HCEC 1CT (cell line): Measurements from ENCODE around the gene LRRC27.

ENCODE experiments used
- DNase-seq: peaks from one replicate; pipeline ENCODE4 v3.0.0-alpha.2; 2017

Gene LRRC27

DNA sequence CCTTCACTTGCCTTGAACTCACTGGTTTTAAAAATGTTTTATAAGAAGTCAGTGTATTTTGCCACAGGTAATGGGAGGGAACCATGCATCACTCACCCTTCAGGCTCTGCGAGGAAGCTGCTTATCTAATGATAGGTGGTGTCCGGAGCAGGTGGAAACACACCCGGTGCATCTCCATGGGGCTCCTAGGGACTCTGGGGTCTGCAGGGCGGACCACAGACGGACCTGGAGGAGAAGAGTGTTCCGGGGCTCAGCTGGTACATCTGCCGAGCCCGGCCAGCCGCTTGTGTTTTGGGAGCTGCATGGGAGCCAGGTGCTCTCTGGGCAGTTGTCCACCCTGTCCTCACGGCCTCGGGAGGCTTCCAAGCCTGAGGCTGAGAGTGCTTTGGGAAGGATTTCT lies 7.3 kb downstream of the LRRC27 start:
- DNase-seq: no peak

DNA sequence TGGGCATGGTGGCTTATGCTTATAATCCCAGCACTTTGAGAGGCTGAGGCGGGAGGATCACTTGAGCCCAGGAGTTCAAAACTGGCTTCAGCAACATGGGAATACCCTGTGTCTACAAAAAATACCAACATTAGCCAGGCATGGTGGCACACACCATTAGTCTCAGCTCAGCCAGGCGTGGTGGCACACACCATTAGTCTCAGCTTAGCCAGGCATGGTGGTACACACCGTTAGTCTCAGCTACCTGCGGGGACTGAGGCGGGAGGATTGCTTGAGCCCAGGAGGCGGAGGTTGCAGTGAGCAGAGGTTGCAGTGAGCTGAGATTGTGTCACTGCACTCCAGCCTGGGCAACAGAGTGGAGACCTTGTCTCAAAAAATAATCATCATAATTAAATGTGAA lies 9.0 kb downstream of the LRRC27 start:
- no peak for DNase-seq

DNA sequence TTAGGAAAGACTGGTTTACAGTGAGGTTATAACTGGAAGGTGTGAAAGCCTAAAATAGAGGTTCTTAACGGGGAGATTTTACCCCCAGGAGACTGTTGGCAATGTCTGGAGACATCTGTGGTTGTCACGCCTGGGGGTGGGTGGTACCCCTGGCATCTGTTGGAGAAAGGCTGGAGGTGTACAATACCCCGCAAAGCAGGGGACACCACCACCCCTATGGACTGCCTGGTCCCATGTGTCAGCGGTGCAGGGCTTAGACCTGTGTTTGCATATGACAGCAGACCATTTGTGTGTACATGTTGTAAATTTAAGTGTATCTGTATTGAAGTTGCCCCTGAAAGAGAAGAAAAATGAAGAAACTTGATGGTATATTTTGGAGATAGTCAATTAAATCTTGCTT lies 9.8 kb downstream of the LRRC27 start:
- DNase-seq: no peak

DNA sequence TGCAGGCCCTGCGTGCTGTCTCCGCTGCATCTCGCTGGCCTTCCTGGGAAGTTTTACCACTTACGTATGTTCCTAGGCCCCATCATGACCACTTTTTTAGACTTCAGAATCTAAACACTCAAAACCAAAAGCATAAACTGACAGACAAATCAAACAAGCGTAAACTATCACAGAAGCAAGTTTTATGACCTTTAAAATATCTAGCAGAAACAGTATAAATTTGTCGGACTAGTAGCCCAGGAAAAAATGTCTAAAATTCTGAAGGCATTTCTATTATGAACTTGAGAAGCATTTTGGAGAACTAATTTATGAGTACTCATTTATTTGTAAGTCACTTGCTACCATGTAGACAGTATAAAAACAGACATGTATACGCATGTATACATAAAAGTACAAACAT lies 10.6 kb downstream of the LRRC27 start:
- DNase-seq: no peak

DNA sequence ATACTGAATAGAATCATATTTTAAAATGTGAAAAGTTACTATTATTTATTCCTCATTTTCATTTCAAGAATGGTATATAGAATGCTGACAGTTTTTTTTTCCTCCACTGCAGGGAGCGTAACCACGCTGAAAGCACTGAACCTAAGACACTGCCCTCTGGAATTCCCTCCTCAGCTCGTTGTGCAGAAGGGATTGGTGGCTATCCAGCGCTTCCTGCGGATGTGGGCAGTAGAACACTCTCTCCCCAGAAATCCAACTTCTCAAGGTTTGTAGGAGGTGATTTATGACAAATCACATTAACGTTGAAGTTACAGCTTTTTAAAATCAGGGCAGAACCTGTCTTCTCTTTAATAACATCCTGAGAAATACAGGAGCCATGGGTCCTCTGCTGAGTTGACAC lies 12.4 kb downstream of the LRRC27 start:
- DNase-seq: no peak

DNA sequence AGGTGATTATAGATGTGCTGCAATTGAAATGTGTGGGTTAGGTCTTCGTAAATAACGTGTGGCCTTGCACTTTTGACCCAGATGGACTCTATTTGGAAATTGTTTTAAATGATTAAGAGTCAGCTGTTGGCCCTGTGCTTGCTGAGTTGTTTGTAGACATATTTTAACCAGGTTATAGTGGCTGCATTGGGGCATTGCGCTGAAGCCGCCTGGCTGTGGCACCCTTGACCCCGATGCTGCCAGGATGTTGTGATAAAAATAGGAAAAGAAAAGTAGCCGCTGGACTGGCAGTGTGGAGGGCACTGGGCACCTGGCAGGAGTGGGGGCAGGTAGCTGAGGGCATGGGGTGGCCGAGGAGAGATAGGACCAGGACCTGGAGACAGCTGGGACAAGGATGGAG lies 13.4 kb downstream of the LRRC27 start:
- DNase-seq: no peak

DNA sequence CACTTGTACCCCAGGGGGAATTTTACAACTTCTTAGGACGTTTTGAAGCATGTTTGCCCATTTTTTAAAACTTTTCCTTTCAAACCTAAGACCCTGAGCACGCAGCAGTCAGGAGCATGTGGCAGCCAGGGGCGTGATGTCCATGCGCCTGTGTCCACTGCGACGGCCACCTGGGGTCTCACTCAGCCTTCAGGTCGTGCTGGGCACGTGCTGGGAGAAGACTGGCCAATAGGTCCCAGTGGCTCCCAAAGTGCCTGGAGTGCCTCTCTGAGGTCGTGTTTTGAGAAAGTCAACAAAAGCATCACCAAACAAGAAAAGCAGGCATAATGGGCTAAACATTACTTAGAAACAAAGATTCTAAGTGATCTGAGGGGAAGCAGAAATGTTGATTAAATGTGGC lies 14.8 kb downstream of the LRRC27 start:
- DNase-seq: no peak

DNA sequence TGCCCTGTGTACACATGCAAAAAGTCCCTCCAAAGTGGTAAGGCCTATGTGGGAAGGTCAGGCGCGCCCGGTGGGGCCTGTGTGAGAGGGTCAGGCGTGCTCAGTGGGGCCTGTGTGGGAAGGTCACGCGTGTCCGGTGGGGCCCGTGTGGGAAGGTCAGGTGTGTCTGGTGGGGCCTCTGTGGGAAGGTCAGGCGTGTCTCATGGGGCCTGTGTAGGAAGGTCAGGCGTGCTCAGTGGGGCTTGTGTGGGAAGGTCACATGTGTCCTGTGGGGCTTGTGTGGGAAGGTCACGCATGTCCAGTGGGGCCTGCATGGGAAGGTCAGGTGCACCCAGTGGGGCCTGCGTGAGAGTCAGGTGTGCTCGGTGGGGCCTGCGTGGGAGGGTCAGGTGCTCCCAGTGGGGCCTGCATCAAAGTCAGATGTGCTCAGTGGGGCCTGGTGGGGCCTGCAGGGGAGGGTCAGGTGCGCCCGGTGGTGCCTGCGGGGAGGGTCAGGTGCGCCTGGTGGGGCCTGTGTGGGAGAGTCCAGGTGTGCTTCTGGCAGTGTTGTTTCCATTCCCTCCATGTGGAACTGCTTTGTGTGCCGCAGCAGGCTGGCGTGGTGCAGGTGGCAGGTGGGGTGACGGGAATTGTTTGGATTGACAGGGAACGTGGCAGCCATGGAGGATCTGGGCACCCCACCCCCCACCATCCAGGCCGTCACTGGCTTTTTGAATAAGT lies 15.4 kb downstream of the LRRC27 start:
- no peak for DNase-seq

DNA sequence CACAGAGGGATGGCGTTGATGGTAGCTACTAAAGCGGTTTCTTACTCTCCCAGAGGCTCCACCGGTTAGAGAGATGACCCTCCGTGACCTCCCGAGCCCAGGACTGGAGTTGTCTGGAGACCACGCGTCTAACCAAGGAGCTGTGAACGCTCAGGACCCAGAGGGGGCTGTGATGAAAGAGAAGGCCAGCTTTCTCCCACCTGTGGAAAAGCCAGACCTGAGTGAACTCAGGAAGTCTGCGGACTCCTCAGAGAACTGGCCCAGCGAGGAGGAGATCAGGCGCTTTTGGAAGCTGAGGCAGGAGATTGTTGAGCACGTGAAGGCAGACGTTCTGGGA lies 15.9 kb downstream of the LRRC27 start:
- DNase-seq: no peak

DNA sequence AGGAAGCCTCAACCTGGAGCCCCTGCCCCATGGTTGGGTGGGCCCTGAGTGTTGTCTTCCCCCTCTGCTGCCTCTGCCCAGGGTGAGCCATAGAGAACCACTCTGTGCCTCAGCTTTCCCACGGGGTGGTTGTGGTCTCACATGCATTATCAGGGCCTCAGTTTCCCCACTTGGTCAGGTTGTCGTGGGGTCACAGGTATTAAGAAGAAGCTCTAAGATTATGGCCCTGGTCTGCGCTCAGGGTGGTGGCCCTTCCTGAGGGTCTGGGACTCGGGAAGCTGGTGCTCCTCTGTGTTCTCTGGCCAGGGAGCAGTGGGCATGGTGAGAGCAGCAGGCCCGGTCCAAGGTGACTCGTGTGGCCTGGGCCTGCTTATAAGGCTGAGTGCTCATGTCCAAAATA lies 17.8 kb downstream of the LRRC27 start:
- no peak for DNase-seq

DNA sequence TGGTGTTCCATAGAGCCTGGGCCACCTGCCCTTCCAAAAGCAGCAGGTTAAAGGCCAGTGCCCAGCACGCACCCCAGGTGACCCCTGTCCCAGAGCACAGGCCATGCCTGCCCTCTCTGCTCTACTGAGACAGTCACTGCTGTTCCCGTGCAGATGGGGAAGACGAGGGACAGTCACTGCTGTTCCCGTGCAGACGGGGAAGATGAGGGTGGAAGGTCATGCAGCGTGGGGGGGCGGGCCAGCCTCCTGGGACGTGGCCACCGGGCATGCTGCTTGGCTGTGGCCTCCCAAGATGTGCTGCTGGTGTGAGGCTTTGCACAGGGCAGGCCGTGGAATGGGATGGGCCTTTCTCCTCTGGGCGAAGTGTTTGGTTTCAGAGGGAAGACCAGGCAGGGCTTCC lies 18.4 kb downstream of the LRRC27 start:
- no peak for DNase-seq

DNA sequence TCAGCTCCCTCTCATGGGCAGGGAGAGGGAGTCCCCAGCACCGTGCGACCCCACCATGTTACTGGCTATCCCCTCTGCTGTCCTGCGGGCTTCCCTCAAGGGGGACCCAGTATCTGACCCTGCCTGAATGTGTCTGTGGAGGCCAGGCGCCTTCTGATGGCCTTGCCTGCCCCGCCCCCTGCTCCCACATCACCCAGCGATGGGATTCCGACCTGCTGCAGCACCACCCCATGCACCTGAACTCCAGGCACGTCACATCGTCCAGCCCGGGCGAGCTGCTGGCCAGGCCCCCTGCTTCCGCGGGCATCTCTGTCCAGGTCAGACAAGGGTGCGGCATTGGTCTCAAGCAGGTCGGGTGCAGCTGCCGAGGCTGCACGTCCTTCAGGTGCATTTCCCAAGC lies 19.0 kb downstream of the LRRC27 start:
- no peak for DNase-seq

DNA sequence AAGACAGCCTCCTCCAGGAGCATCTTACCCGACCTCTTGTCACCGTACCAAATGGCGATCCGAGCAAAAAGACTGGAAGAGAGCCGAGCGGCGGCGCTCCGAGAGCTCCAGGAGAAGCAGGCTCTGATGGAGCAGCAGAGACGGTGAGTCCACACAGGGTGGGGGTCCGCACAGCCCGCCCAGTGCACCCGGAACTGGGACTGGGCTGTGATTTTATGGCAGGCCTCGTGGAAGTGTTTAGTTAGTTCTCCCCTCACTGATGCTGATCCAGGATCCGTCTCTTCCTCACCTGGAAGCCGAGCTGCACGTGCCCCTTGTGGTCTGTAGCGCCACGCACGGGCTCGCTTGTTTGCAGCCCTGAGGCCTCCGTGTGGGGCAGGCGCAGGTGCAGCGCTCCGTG lies 19.6 kb downstream of the LRRC27 start:
- no peak for DNase-seq

DNA sequence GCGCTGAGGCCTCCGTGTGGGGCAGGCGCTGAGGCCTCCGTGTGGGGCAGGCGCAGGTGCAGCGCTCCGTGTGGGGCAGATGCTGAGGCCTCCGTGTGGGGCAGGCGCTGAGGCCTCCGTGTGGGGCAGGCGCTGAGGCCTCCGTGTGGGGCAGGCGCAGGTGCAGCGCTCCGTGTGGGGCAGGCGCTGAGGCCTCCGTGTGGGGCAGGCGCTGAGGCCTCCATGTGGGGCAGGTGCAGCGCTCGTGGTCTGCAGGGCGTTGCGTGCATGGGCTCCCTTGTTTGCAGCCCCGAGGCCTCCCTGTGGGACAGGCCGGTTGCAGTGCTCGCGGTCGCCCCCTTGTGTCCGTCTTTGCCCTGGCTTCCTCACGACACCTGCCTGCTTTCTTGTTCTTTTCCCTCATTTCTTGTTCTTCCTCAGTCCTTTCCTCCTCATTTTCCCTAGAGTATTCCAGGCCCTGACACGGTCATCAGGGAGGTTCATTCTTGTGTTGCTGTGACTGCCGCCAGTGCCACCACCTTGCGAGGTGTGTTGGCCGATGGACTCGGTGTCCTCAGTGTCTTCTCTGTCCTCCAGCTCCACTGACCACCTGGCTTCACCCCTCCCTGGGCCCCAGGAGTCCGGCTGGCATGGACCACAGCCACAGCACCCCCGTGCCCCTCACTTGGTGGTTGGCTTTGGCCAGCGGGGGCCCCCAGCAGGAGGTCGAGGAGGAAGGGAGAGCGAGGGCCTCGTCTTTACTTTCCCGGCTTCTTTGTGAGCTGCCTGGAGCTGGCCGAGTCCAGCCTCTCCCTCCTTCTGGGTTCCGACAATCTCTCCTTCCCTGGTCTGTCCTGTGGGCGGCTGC lies 20.7 kb downstream of the LRRC27 start:
- DNase-seq: peak; percentile 24

DNA sequence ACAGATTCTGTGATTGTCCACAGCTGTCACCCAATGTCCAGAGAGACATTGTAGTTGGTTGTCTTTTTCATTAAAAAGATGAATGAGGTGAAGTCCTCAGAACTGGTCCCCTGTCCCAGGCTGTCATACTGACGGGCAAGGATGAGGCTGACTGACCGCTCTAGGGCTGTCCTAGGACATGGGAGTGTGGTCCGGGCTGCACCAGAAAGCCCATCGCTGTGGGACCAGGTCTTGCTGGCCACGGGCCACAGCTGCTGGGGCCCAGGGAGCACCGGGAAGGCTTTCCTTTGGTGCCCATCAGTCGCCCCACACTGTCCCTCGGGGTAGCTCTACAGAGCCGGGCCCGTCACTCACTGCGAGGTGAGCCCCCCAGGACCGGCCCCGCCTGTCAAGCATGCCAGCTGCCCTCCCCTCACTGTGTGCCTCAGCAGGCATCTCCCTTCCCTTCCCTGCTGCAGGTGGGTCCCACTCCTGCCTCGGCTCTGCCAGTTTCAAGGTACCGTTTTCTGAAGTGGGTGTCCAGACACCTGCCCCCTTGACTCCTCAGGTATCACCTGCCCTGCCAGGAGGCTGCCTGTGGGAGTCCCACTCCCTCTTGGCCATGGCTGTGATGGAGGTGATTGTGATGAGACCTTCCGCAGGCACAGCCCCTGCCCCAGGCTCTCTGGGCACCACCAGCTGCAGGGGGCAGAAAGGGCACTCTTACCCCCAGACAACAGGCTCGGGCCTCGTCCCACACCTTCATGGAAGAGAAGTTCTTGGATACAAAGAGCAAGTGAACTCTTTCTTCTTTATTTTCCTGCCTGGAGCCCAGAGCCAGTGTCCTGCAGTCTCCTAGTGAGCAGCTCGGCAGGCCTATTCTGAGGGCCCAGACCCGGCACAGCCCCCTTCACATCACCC lies 21.7 kb downstream of the LRRC27 start:
- DNase-seq: no peak

DNA sequence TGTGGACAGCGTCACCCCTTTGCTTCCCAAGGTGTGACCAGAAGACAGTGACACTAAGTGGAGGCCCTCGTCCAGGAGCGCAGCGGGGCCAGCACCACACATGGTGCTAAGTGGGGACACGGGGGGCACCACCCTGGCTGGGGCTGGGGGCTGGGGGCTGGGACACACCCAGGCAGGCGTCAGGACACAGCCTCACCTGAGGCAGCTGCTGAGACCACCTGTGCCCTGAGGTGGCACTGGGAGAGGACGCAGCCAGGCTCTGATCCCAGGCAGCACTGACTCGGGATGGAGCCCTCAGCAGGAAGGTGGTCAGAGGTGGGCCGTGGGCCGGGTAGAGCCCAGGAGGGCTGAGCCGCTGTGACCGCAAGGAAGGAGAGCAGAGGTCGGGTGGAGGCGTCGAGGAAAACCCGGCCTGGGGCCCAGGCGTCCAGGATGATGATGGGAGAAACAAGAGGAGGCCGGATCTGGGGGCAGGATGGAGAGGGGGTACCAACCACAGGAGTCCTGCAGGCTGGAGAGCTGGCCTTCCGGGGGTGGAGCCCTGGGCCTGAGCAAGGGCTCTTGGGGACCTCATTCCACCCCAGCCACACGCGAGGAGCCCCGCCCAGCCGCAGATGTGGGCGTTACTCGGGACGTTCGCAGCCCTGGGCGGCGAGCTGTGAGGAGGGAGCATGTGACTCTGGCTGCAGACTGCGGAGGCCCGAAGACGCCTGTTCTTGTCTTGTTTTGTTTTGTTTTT lies 22.5 kb downstream of the LRRC27 start:
- DNase-seq: no peak

DNA sequence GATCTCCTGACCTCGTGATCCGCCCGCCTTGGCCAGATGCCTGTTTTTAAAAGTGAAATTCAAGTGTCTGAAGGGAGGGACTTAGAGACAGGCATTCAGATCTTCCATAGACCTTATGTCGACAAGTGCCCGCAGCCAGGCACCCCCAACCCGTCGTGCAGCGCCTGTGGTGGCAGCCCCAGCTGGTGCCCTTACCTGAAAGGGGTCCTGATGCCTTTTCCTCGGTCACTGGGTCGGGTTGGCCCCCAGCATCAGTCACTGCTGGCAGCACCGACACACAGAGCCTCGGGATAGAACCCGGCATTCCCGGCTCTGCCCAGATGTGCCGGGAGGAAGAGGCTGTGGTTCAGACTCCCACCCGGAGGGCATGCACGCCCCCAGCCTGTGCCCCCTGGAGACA lies 23.3 kb downstream of the LRRC27 start:
- no peak for DNase-seq

DNA sequence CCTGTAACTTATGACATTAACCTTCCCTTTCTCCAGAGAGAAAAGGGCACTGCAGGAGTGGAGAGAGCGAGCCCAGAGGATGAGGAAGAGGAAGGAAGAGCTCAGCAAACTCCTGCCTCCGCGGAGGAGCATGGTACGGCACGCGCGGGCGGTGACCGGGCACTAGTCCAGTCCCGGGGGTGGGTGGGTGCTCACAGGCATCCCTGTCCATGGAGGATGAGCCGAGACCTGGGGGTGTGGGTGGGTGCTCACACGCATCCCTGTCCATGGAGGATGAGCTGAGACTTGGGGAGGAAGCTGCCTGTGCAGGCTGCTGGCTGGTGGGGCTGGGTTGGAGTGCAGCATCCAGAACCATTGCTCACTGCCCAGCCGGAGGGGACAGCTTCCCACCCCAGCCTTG lies 23.8 kb downstream of the LRRC27 start:
- DNase-seq: no peak

DNA sequence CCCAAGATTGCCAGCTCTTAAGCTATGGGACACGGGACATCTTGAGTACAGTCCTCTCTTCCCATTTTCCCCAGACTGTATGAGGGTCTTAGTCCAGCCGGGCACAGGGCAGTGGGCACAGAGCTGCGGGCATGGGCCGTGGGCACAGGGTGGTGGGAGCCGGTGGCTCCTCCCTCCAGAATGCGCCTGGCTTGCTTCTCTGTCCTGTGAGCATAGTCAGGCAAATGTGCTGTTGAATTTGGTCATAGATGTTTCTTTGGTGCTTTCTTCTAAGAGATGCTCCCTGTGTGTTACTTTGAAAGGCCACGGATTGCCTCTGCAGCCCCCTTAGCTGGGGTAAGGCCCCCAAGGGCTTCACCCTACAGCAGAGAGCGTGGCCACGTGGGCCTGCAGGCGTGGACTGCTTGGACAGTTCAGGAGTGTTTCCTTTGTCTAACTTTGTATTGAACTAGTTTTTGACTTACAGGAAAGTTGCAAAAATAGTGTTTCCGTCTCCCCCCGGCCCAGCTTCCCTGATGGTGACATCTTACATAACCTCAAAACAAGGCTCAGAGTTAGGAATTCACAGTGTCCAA lies 24.7 kb downstream of the LRRC27 start:
- DNase-seq: no peak

DNA sequence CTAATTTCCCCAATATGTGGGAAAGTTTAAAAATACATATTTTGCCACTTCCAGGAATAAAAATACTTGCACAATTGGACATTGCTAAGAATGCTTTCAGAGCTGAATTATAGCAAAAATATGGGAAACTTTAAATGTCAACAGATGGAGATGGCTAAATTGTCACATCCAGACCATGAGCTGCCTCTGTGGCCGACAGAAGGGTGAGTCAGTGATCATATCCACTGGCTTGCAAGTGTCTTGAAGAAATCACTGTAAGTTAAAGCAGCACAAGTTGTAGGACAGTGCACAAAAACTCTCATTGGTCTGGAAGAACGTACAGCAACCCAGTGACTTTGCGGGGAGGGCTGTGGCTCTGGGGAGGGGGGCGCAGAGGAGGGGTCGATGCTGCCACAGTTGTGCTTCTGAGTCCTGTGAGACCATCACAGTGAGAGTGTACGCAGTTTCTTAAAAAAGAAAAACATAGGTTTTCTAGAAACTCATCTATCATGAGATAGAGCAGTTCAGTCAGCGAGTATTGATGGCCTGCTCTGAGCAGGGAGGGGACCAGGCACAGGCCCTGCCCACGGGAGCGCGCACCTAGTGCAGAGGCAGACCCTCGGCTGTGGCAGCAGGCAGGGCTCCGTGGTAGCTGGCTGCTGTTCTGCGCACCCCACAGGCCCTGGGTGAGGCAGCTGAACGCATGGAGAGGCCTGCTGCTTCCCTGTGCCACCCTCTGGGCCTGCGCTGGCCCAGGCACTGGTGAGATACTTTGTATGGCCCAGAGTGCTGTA lies 25.5 kb downstream of the LRRC27 start:
- no peak for DNase-seq

DNA sequence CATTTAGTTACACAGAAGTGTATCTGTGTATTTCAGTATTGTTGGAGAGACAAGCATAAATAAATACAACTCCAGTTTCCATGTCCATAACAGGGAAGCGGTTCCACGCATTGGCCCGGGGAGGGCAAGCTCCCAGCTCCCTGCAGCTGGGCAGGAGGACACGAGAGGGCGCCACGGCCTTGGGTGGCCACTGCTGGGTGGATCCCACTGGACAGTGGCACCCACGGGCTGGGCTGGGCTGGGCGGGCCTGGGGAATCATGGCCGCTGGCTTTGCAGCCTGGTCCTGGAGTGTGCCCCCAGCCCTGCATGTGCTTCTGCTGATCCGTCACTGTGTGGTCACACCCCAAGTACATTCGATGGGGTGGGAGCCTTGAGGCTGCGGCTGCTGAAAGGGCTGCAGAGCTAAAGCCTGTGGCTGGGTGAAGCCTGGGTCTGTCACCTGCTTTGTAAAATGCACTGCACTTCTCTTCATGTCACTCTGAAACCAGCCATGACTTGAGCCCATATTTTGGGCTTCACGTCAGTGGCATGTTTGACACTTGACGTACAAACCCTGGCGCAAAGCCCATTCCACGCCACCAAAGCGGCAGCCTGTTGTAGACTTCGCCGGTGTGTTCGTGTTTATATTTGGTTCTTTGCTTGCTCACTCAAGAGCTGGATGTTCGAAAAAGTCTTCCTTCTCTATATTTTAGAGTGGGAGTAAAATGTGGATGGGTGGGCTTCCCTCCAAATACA lies 27.5 kb downstream of the LRRC27 start:
- no peak for DNase-seq
